Measurements from ENCODE around the gene CCL11.

- TF ChIP-seq EZH2 (optimal IDR thresholded peaks at IDR 0.05; ENCODE audit: low read depth, low read length), result no peak
- no peak for TF ChIP-seq CTCF (IDR thresholded peaks at IDR 0.05; ENCODE audit: low read length)
Measured at GRCh38 chr17:34242587-34243363, 42.8 kb upstream of the CCL11 start.

Measured in MM.1S (cell line).